Effector memory CD4-positive, alpha-beta T cell (primary cell): ENCODE data around the gene THRSP.
"Not testable (repeated sequence)": the region's sequence is repeated elsewhere in the genome, so short reads cannot be mapped to it uniquely, and the experiment has no call there.

ENCODE experiments used
- DNase-seq, 3 donors: peaks; one replicate each; pipeline ENCODE4 v3.0.0-alpha.2; 2020
- H3K27ac ChIP-seq: 2 replicates; pipeline ENCODE4 v1.7.0; 2013; ENCODE audit warnings: mild to moderate bottlenecking, low read length, moderate library complexity; ENCODE audit not compliant: insufficient read depth, poor library complexity, severe bottlenecking
- H3K27me3 ChIP-seq: replicated peaks from 2 replicates; pipeline ENCODE4 v1.7.0; 2013; ENCODE audit warnings: mild to moderate bottlenecking, low read length; ENCODE audit not compliant: insufficient read depth, control insufficient read depth, poor library complexity, severe bottlenecking
- H3K36me3 ChIP-seq: 2 replicates; pipeline ENCODE4 v1.7.0; 2013; ENCODE audit warnings: mild to moderate bottlenecking, low read length, moderate library complexity; ENCODE audit not compliant: control insufficient read depth, insufficient read depth
- H3K4me1 ChIP-seq: 2 replicates; pipeline ENCODE4 v1.7.0; 2013; ENCODE audit warnings: low read length, mild to moderate bottlenecking; ENCODE audit not compliant: control insufficient read depth, insufficient read depth, poor library complexity, severe bottlenecking
- H3K4me3 ChIP-seq: 2 replicates; pipeline ENCODE4 v1.7.0; 2013; ENCODE audit warnings: low read length, low read depth, mild to moderate bottlenecking; ENCODE audit not compliant: insufficient read depth, poor library complexity, severe bottlenecking
- H3K9me3 ChIP-seq: 2 replicates; pipeline ENCODE4 v1.7.0; 2013; ENCODE audit warnings: mild to moderate bottlenecking, low read length, moderate library complexity; ENCODE audit not compliant: control insufficient read depth
- total RNA-seq, 3 donors: gene quantifications; one replicate each; lab custom pipeline; 2026; lab: John Stamatoyannopoulos, UW

The THRSP gene
- 0 reads per million in 3 donors for total RNA-seq

DNA sequence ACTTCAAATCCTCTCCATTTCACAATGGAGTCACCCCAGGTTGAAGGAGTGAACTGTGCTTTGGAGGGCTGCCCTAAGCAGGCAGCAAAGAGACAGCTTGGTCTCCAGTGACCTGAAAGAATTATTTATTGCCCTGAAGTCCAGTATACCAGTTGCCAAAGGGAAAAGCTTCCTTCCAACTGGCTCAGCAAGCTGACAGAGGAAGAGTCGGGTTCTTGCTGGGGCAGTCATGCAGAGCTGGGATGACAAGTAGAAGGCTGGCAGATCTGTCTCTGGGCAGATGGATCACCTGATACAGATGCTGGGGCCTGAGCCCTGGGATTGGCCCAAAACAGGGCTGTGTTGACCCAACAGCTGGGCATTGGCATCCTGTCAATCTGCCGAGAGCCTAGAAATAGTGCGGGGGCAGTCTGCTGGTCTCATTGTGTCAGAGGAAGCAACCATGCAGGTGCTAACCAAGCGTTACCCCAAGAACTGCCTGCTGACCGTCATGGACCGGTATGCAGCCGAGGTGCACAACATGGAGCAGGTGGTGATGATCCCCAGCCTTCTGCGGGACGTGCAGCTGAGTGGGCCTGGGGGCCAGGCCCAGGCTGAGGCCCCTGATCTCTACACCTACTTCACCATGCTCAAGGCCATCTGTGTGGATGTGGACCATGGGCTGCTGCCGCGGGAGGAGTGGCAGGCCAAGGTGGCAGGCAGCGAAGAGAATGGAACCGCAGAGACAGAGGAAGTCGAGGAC, at the start of gene THRSP:
THRSP (plus strand) TSS at position 422 of the 742 bp plus-strand sequence; CDS start at position 443, 21 bp downstream.
- Histone ChIP-seq H3K36me3 (peaks cover 3% of the 10 kb centered on the region), H3K27ac (no peak within 1 kb of the TSS), H3K4me1 (no peaks in the 10 kb centered on the region), H3K9me3 (no peaks in the 10 kb centered on the region), H3K27me3 (no peaks in the 10 kb centered on the region), H3K4me3 (no peak within 1 kb of the TSS)
- no peak for DNase-seq

DNA sequence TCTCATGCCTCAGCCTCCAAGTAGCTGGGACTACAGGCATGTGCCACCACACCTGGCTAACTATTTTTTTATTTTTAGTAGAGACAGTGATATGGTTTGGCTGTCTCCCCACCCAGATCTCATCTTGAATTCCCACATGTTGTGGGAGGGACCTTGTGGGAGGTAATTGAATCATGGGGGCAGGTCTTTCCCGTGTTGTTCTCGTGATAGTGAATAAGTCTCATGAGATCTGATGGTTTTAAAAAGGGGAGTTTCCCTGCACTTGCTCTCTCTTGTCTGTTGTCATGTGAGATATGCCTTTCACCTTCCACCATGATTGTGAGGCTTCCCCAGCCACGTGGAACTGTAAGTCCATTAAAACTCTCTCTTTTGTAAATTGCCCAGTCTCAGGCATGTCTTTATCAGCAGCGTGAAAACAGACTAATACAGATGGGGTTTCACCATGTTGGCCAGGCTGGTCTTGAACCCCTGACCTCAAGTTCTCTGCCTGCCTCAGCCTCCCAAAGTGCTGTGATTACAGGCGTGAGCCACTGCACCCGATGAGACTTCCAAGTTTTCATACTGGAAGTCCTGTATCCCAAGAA, 48.6 kb upstream of the THRSP start:
- not testable (repeated sequence) for H3K27ac ChIP-seq, H3K36me3 ChIP-seq, H3K27me3 ChIP-seq, H3K9me3 ChIP-seq, H3K4me3 ChIP-seq, DNase-seq, H3K4me1 ChIP-seq

DNA sequence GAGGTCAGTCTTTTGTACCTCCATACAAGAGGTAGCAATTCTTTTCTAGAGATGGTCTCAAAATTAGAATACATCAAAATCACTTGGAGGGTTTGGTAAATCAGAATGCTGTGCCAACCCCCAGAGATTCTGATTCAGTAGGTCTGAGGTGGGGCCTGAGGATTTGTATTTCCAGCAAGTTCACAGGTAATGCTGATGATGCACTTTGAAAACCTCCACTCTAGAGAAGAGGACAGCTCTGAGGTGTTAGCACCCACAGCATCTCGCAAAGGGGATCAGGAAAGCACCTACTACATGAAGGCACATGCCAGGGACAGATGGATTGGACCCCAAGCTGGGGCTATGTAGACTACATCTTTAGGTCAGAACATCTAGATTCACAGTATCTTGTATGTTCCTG, 47.8 kb upstream of the THRSP start:
- Histone ChIP-seq H3K4me1 (no peaks in the 10 kb centered on the region), H3K4me3 (no peak overlapping the region), H3K9me3 (no peaks in the 10 kb centered on the region), H3K27me3 (no peaks in the 10 kb centered on the region), H3K36me3 (no peaks in the 10 kb centered on the region), H3K27ac (no peak overlapping the region)
- no peak for DNase-seq

DNA sequence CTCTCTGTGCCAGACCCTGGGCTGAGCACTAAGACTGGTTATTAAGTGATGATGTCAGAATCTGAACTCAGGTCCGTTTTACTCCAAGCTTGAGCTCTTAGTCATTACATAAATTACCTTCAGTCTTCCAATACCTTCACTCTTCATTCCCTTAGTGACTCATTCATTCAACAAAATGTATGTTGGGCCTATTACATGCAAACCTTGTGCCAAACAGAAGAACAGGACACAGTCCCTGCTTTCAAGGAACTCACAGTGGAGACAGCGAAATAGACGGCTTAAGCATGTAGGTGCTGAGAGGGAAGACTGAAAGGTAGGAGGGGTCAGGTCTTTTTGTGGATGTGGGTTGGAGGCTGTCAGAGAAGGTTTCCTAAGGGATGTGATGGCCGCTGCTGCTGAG, 43.9 kb upstream of the THRSP start:
- Histone ChIP-seq H3K36me3 (no peaks in the 10 kb centered on the region), H3K4me1 (no peaks in the 10 kb centered on the region), H3K27me3 (no peaks in the 10 kb centered on the region), H3K4me3 (no peak overlapping the region), H3K27ac (no peak overlapping the region), H3K9me3 (no peaks in the 10 kb centered on the region)
- DNase-seq, result no peak

DNA sequence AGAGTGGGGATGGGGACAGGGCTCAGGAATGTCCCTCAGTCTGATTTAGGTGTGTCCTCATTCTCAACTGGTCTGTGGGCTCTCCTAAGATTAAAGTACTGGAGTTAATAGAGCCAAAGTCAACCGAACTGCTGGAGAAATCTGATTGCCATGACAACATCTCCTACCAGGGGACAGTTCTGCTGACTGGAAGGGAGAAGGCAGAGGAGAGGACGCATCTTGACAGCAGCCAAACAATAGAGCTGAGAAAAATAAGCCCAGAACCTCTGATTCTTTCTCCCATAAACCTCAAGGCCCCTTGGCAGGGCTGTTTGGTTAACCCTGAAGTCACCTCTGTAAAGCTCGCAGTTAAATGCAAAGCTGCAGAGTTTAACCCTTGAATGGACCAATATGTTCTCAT, 43.4 kb upstream of the THRSP start:
- Histone ChIP-seq H3K4me1 (no peaks in the 10 kb centered on the region), H3K36me3 (no peaks in the 10 kb centered on the region), H3K27me3 (no peaks in the 10 kb centered on the region), H3K4me3 (no peak overlapping the region), H3K27ac (no peak overlapping the region), H3K9me3 (no peaks in the 10 kb centered on the region)
- DNase-seq, result no peak

DNA sequence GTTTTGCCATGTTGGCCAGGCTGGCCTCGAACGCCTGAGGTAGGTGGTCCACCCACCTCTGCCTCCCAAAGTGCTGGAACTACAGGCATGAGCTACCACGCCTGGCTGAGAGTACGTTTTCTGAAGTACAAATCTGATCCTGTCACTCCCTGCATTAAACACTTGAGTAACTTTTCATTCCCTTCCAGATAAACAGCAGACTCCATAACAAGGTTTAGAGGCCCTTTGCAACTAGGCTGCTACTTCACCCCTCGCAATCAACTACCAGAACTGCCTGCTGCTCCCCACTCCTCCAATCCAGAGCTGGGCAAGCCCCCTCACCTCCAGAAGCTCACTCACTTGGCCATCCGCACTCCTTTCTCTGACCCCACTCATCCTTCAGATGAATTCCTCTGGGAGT, 42.0 kb upstream of the THRSP start:
- no peaks in the 10 kb centered on the region for H3K4me1 ChIP-seq
- H3K27me3 ChIP-seq, result no peaks in the 10 kb centered on the region
- DNase-seq, result no peak
- no peak overlapping the region for H3K4me3 ChIP-seq
- no peaks in the 10 kb centered on the region for H3K9me3 ChIP-seq
- H3K36me3 ChIP-seq, result no peaks in the 10 kb centered on the region
- no peak overlapping the region for H3K27ac ChIP-seq

- H3K4me1 ChIP-seq, result no peaks in the 10 kb centered on the region
- no peak for DNase-seq
- H3K36me3 ChIP-seq, result no peaks in the 10 kb centered on the region
- H3K27ac ChIP-seq, result no peak within 1 kb of the TSS
- no peaks in the 10 kb centered on the region for H3K9me3 ChIP-seq
- no peaks in the 10 kb centered on the region for H3K27me3 ChIP-seq
- H3K4me3 ChIP-seq, result no peak within 1 kb of the TSS
Measured at GRCh38 chr11:78022397-78023396, 41.0 kb upstream of the THRSP start, which contains the start of gene KCTD14. Gene KCTD14, minus strand, starts transcription at chr11:78023276. Its CDS starts 27 bp downstream, at chr11:78023249.

DNA sequence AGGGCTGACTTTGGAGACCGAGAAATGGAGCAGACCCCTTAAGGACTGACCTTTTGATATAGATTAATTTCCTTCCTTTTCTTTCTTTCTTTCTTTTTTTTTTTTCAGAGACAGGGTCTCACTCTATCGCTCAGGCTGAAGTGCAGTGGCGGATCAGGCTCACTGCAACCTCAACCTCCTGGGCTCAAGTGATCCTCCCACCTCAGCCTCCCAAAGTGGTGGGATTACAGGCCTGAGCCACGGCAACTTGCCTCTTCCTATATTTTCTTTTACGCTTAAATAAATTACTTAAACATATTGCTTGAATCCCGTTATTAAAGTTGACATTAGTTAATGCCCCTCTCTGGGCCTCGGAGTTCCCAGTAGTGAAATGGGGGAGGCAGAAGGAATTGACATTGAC, 40.2 kb upstream of the THRSP start:
- H3K4me3 ChIP-seq, result no peak overlapping the region
- H3K4me1 ChIP-seq, result no peaks in the 10 kb centered on the region
- no peak for DNase-seq
- H3K27ac ChIP-seq, result no peak overlapping the region
- H3K36me3 ChIP-seq, result no peaks in the 10 kb centered on the region
- no peaks in the 10 kb centered on the region for H3K9me3 ChIP-seq
- no peaks in the 10 kb centered on the region for H3K27me3 ChIP-seq

GRCh38 chr11:78025378-78025777, 38.3 kb upstream of the THRSP start:
- Histone ChIP-seq H3K27ac (no peak overlapping the region), H3K36me3 (no peaks in the 10 kb centered on the region), H3K9me3 (no peaks in the 10 kb centered on the region), H3K4me1 (no peaks in the 10 kb centered on the region), H3K4me3 (no peak overlapping the region), H3K27me3 (no peaks in the 10 kb centered on the region)
- no peak for DNase-seq
